Pancreas (tissue), 10 donors: ENCODE results near the gene FBXO31. TPM values are rescaled to one million over a fixed set of nuclear protein-coding genes. Genes with fewer than 3 reads are reported as not detected.
"Not testable (repeated sequence)": the region's sequence is repeated elsewhere in the genome, so short reads cannot be mapped to it uniquely, and the experiment has no call there.

Source experiments
- ATAC-seq, 4 donors: fragments of 200-7000 bp; cut with Tn5 transposase; one replicate each; pipeline versions ENCODE4 v1.8.0 to v1.9.1; 2020; ENCODE audit warnings: mild to moderate bottlenecking in 4 of 4, moderate library complexity in 4 of 4
- DNase-seq, 6 donors: peaks; one replicate each; pipeline ENCODE4 v3.0.0-alpha.2; 2020
- FAIRE-seq: peaks from 2 replicates; lab custom pipeline; 2012; peaks lifted over from hg19 to GRCh38; lab: Jason Lieb, UNC
- H3K27ac ChIP-seq, 4 donors: fragments of 200-600 bp; sonication (generic); 1 replicate in 3 of 4; 2 replicates in 1 of 4; pipeline versions ENCODE4 v1.5.0 to v1.8.0; 2020
- H3K27me3 ChIP-seq, 4 donors: fragments of 200-600 bp; one replicate each; pipeline ENCODE4 v1.8.0; 2021
- H3K36me3 ChIP-seq, 3 donors: fragments of 200-600 bp; sonication (generic) in 1 of 3; one replicate each; pipeline versions ENCODE4 v1.5.0 to v1.8.0; 2020 to 2021
- H3K4me1 ChIP-seq, 3 donors: fragments of 200-600 bp; one replicate each; pipeline ENCODE4 v1.8.0; 2021
- H3K4me3 ChIP-seq, 4 donors: fragments of 200-600 bp; sonication (generic) in 2 of 4; one replicate each; pipeline versions ENCODE4 v1.5.0 to v1.8.0; 2020 to 2021
- H3K9me3 ChIP-seq, 4 donors: fragments of 200-600 bp; one replicate each; pipeline ENCODE4 v1.8.0; 2021
- CTCF ChIP-seq, 4 donors: fragments of 200-600 bp; sonication (generic) in 3 of 4; IDR thresholded peaks; one replicate each; pipeline versions ENCODE4 v1.5.0 to v1.8.0; 2021; ENCODE audit warnings: antibody characterized with exemption in 4 of 4
- WGBS, 2 donors: extraction: QIAGEN DNeasy Blood & Tissue Kit; methylation state at CpG; one replicate each; pipeline ENCODE4 v1.1.7; 2013; 5-methylcytosine and 5-hydroxymethylcytosine counted together
- intact Hi-C, 3 donors: fragments of 100-400 bp; cut with DNase I; formaldehyde crosslinking; loops; one replicate each; pipeline versions ENCODE4 v1.11.1 to v1.14.2; 2022
- polyA plus RNA-seq, 2 donors: library from polyadenylated mRNA; stranded (reverse); fragments of 200-250 nt; gene quantifications; one replicate each; pipeline ENCODE4 v1.2.3, GENCODE V29; 2013
- total RNA-seq, 6 donors: library from RNA; stranded (reverse); fragmentation: NEBNext Ultra II Directional in 4 of 6; extraction: Animal tissue kit (Norgen Biotek cat#: 25700) in 4 of 6; gene quantifications; one replicate each; pipeline versions ENCODE4 v1.2.1 to v1.2.4, GENCODE V29; 2021 to 2023
- donor health status: healthy with polysubstance abuse.
- donor health status: DM: no; HTN: no; CAD: no; lungs with moderate emphysema.
- donor health status: DM: no; HTN: no; CAD: no.
- donor health status: control.
- donor health status: control.
- donor health status: Bipolar disorder and iron deficiency.
- donor health status: DM: yes; HTN: yes; CAD: no.
- donor health status: DM: no; HTN: no; CAD: no.
- donor health status: DM: no; HTN: no; CAD: no.
- donor health status: DM: yes; HTN: yes; CAD: no.

The FBXO31 gene
- total and polyA plus RNA-seq, 8 donors: 18.8 to 37.3 (median 24.9) TPM

GRCh38 chr16:87391950-87392820 is 8.6 kb upstream of the FBXO31 start, which contains the start of gene MAP1LC3B:
Gene MAP1LC3B (plus strand): TSS chr16:87392336. CDS start chr16:87392428, 92 bp downstream.
- Histone ChIP-seq H3K9me3 (no peaks in the 10 kb centered on the region), H3K4me1 (peaks cover 23 to 49% (median 27%) of the 10 kb centered on the region in 3 donors), H3K27me3 (no peaks in the 10 kb centered on the region), H3K36me3 (no peaks in the 10 kb centered on the region), H3K4me3 (peak within 1 kb of the TSS; percentile 53 to 78 (median 70)), H3K27ac (peak within 1 kb of the TSS; percentile 94 to 98 (median 97))
- DNase-seq (peak; percentile 93 to 100 (median 99)), ATAC-seq (peak; percentile 76 to 87 (median 84)), FAIRE-seq (no peak)
- WGBS, 2 donors: 0 to 1% methylated on average over 54 to 113 of the region's 113 CpGs
- no peak for TF ChIP-seq CTCF (IDR thresholded peaks at IDR 0.05)
- intact Hi-C loops: no loop called here

DNA sequence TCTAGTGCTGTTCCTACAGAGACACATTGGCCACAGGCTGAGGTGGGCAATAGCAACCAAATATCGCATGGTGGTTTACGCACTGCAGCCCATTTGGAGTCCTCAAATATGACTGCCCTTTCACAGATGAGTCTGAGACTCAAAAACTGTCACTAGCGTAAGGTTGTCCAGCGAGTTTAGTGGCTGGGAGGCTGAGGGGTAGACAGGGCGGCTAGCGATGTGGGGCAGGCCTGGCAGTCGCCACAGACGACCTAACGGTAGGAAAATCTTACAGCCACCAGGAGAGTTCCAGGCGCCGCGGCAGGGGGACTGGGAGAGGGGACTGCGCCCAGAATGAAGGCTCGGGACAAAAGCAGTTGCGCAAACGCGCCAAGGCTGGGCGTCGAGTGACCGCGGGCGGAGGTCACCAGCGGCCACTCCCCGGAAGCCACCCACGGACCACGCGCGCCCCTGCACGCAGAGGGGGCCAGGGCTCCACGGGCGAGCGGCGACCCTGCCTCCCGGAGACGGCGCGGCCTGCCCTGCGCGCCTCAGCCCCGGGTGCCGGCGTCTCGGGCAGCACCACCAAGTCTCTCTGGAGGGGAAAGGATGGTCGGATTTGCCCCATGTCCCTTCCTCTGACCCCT is 7.9 kb upstream of the FBXO31 start:
- Histone ChIP-seq H3K27ac (peak overlapping the region; percentile 94 to 98 (median 97)), H3K9me3 (no peaks in the 10 kb centered on the region), H3K36me3 (no peaks in the 10 kb centered on the region), H3K4me1 (peaks cover 23 to 52% (median 27%) of the 10 kb centered on the region in 3 donors), H3K4me3 (peak overlapping the region; percentile 40 to 78 (median 65)), H3K27me3 (no peaks in the 10 kb centered on the region)
- TF ChIP-seq CTCF (IDR thresholded peaks at IDR 0.05): no peak
- ATAC-seq (peak in 3 of 4 donors; percentile 9 to 19 (median 12)), DNase-seq (peak in 5 of 6 donors; percentile 62 to 85 (median 68)), FAIRE-seq (no peak)
- intact Hi-C loops: no loop called here
- 8% methylated on average over 37 to 44 of the region's 44 CpGs for WGBS, 2 donors

- no peaks in the 10 kb centered on the region for H3K9me3 ChIP-seq
- 95 to 96% methylated on average over 24 of the region's 24 CpGs for WGBS, 2 donors
- no peak for FAIRE-seq
Observed at GRCh38 chr16:87390641-87391323, 7.2 kb upstream of the FBXO31 start.

GRCh38 chr16:87389914-87390313 is 6.3 kb upstream of the FBXO31 start:
- intact Hi-C loops: loop anchor here in 1 of 3 donors (10.0 kb wide), 1 partner anchor 65 kb away; no protein-coding TSS in a partner anchor
- not testable (repeated sequence) for H3K9me3 ChIP-seq, FAIRE-seq, ATAC-seq, H3K36me3 ChIP-seq, H3K4me3 ChIP-seq, DNase-seq, H3K27me3 ChIP-seq
- 82 to 95% methylated on average over 9 of the region's 9 CpGs for WGBS, 2 donors
- peak overlapping the region in 3 of 4 donors; percentile 60 to 97 (median 93) for H3K27ac ChIP-seq
- H3K4me1 ChIP-seq: peaks cover 23 to 51% (median 27%) of the 10 kb centered on the region in 3 donors

More at GRCh38 chr16:87390641-87391323, 7.2 kb upstream of the FBXO31 start:
- H3K27me3 ChIP-seq: no peaks in the 10 kb centered on the region
- no peaks in the 10 kb centered on the region for H3K36me3 ChIP-seq
- H3K4me3 ChIP-seq: peak overlapping the region in 1 of 4 donors; percentile 74
- no peak for TF ChIP-seq CTCF (IDR thresholded peaks at IDR 0.05)
- H3K27ac ChIP-seq: peak overlapping the region; percentile 94 to 98 (median 97)
- peaks cover 23 to 52% (median 27%) of the 10 kb centered on the region in 3 donors for H3K4me1 ChIP-seq
- ATAC-seq: no peak
- DNase-seq: no peak
- intact Hi-C loops: no loop called here
